Ovary (tissue), 9 donors: ENCODE data around the gene SGTA. TPM values are rescaled to one million over a fixed set of nuclear protein-coding genes. Genes with fewer than 3 reads are reported as not detected.

Experiments used
- DNase-seq, 5 donors: peaks; one replicate each; pipeline ENCODE4 v3.0.0-alpha.2; 2019 to 2020
- H3K27ac ChIP-seq, 2 donors: fragments of 200-600 bp; one replicate each; pipeline versions ENCODE4 v1.5.1 to v1.8.0; 2019 to 2022
- H3K27me3 ChIP-seq: fragments of 200-600 bp; one replicate; pipeline ENCODE4 v1.8.0; 2022
- H3K36me3 ChIP-seq: fragments of 200-600 bp; sonication (generic); one replicate; pipeline ENCODE4 v1.5.1; 2019
- H3K4me1 ChIP-seq: one replicate; pipeline ENCODE4 v1.8.1; 2013; ENCODE audit warnings: mild to moderate bottlenecking, moderate library complexity; ENCODE audit not compliant: insufficient read depth
- H3K4me3 ChIP-seq: fragments of 200-600 bp; sonication (generic); one replicate; pipeline ENCODE4 v1.5.1; 2017
- H3K9me3 ChIP-seq, 2 donors: fragments of 200-600 bp in 1 of 2; sonication (generic) in 1 of 2; one replicate each; pipeline versions ENCODE4 v1.5.1 to v1.8.1; 2013 to 2019; ENCODE audit warnings: mild to moderate bottlenecking in 1 of 2, moderate library complexity in 1 of 2
- CTCF ChIP-seq, 3 donors: fragments of 450-650 bp in 2 of 3; fragments of 200-600 bp in 1 of 3; IDR thresholded peaks; one replicate each; pipeline versions ENCODE4 v1.5.1 to v1.8.0; 2016 to 2022; ENCODE audit warnings: antibody characterized with exemption in 3 of 3, mild to moderate bottlenecking in 1 of 3
- EP300 ChIP-seq: sonication (generic); formaldehyde crosslinking; IDR thresholded peaks from one replicate; pipeline ENCODE4 v1.6.1; 2017; ENCODE audit warnings: antibody characterized with exemption
- POLR2A ChIP-seq: fragments of 450-650 bp; IDR thresholded peaks from one replicate; pipeline ENCODE4 v1.6.1; 2017; ENCODE audit warnings: antibody characterized with exemption, mild to moderate bottlenecking, moderate library complexity
- WGBS, 3 donors: extraction: QIAGEN DNeasy Blood & Tissue Kit in 1 of 3; methylation state at CpG; one replicate each; pipeline versions ENCODE4 v1.1.5 to v1.1.7; 2013 to 2017; 5-methylcytosine and 5-hydroxymethylcytosine counted together
- intact Hi-C, 4 donors: fragments of 100-400 bp; cut with DNase I; formaldehyde crosslinking; loops; one replicate each; pipeline versions ENCODE4 v1.11.0 to v1.15.1; 2022 to 2023
- polyA plus RNA-seq, 2 donors: library from polyadenylated mRNA; stranded (reverse); fragments of 200-250 nt in 1 of 2; fragments of 350-450 nt in 1 of 2; fragmentation: Illumina TruSeq in 1 of 2; extraction: RNeasy Lipid Tissue Mini Kit (QIAGEN cat#74804) in 1 of 2; gene quantifications; one replicate each; pipeline ENCODE4 v1.2.3, GENCODE V29; 2013 to 2014
- total RNA-seq, 7 donors: library from RNA; depleted of rRNA in 2 of 7; stranded (reverse); fragments of >200 nt in 2 of 7; fragmentation: NEBNext Ultra II Directional in 3 of 7; extraction: Animal tissue kit (Norgen Biotek cat#: 25700) in 3 of 7; gene quantifications; one replicate each; pipeline versions ENCODE4 v1.1.0 to v1.2.4, GENCODE V29; 2016 to 2023
- donor health status: DM: no; HTN: no; CAD: no; lungs with moderate emphysema.
- donor health status: DM: no; HTN: no; CAD: no.
- donor health status: Bipolar disorder and iron deficiency.
- donor health status: DM: yes; HTN: yes; CAD: no.
- donor health status: DM: no; HTN: no; CAD: no.
- donor health status: DM: yes; HTN: yes; CAD: no.

Gene SGTA
- total and polyA plus RNA-seq, 9 donors, result 27.0 to 65.5 (median 53.4) TPM

- DNase-seq, result no peak
- no peaks in the 10 kb centered on the region for H3K4me1 ChIP-seq
- no peak overlapping the region for H3K27ac ChIP-seq
- TF ChIP-seq POLR2A (no peak), CTCF (IDR thresholded peaks at IDR 0.05) (no peak)
- no peak overlapping the region for H3K4me3 ChIP-seq
- WGBS, 3 donors, result 92 to 94% (median 93%) methylated on average over 41 of the region's 41 CpGs
- intact Hi-C loops, result no loop called here
- no peaks in the 10 kb centered on the region for H3K9me3 ChIP-seq
- H3K27me3 ChIP-seq, result no peaks in the 10 kb centered on the region
- H3K36me3 ChIP-seq, result no peaks in the 10 kb centered on the region
These were observed 16.4 kb upstream of the SGTA start for GRCh38 chr19:2799273-2800020.

- H3K9me3 ChIP-seq, result no peaks in the 10 kb centered on the region
- 67 to 80% (median 73%) methylated on average over 7 of the region's 7 CpGs for WGBS, 3 donors
- H3K27ac ChIP-seq, result no peak overlapping the region
- no peak overlapping the region for H3K4me3 ChIP-seq
- no peaks in the 10 kb centered on the region for H3K4me1 ChIP-seq
- intact Hi-C loops, result no loop called here
- TF ChIP-seq EP300 (no peak), CTCF (IDR thresholded peaks at IDR 0.05) (no peak), POLR2A (no peak)
- no peaks in the 10 kb centered on the region for H3K27me3 ChIP-seq
- H3K36me3 ChIP-seq, result no peaks in the 10 kb centered on the region
- no peak for DNase-seq
These were observed 15.7 kb upstream of the SGTA start for GRCh38 chr19:2798733-2799132.

- Histone ChIP-seq H3K36me3 (no peaks in the 10 kb centered on the region), H3K9me3 (no peaks in the 10 kb centered on the region), H3K4me3 (no peak overlapping the region), H3K27ac (no peak overlapping the region), H3K4me1 (no peaks in the 10 kb centered on the region), H3K27me3 (no peaks in the 10 kb centered on the region)
- no peak for TF ChIP-seq POLR2A
- no peak for TF ChIP-seq CTCF (IDR thresholded peaks at IDR 0.05)
- TF ChIP-seq EP300, result no peak
- 95 to 96% (median 95%) methylated on average over 16 of the region's 16 CpGs for WGBS, 3 donors
- intact Hi-C loops, result no loop called here
- no peak for DNase-seq
These were observed 15.1 kb upstream of the SGTA start for GRCh38 chr19:2798158-2798685.

DNA sequence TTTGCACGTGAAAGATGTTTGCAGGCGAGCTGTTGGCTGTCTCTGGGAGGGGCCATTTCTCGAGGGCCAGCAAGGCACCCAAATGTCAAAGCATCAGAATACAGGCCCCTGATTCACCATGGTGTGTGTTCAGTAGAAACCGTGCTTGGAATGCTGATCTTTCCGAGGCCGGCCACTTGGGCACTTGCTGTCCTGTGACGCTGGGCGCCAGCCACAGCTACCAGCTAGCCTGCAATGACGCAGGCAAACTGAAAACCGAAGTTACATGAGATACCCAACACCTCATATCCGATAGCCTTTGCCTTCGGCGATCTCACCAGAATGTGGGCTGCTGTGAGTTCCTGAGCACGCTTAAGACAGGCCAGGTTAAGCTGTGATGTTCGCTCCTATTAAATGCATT, 14.2 kb upstream of the SGTA start:
- H3K9me3 ChIP-seq, result no peaks in the 10 kb centered on the region
- 93 to 94% (median 94%) methylated on average over 15 of the region's 15 CpGs for WGBS, 3 donors
- no peak for DNase-seq
- H3K36me3 ChIP-seq, result no peaks in the 10 kb centered on the region
- no peak overlapping the region for H3K27ac ChIP-seq
- no peaks in the 10 kb centered on the region for H3K4me1 ChIP-seq
- no peak overlapping the region for H3K4me3 ChIP-seq
- TF ChIP-seq EP300 (no peak), CTCF (IDR thresholded peaks at IDR 0.05) (no peak), POLR2A (no peak)
- intact Hi-C loops, result no loop called here
- no peaks in the 10 kb centered on the region for H3K27me3 ChIP-seq
